Bronchial epithelial cell (primary cell): Measurements from ENCODE around the gene BMPR2. TPM values are rescaled to one million over a fixed set of nuclear protein-coding genes. Genes with fewer than 3 reads are reported as not detected.
"Not testable (repeated sequence)": the region's sequence is repeated elsewhere in the genome, so short reads cannot be mapped to it uniquely, and the experiment has no call there.

Source experiments
- DNase-seq: peaks from one replicate; pipeline ENCODE4 v3.0.0-alpha.2; 2010; ENCODE audit warnings: low read depth
- FAIRE-seq: peaks from 2 replicates; lab custom pipeline; 2011; peaks lifted over from hg19 to GRCh38; lab: Jason Lieb, UNC
- H3K27me3 ChIP-seq: 2 replicates; pipeline ENCODE4 v1.5.1; 2011; ENCODE audit warnings: low read length; ENCODE audit not compliant: control insufficient read depth, insufficient read depth
- H3K36me3 ChIP-seq: 2 replicates; pipeline ENCODE4 v1.5.1; 2011; ENCODE audit warnings: low read length; ENCODE audit not compliant: control insufficient read depth, insufficient read depth
- H3K4me3 ChIP-seq: 2 replicates; pipeline ENCODE4 v1.5.1; 2011; ENCODE audit warnings: mild to moderate bottlenecking, low read depth, low read length, control low read depth
- total RNA-seq: library from RNA; depleted of rRNA; stranded (reverse); fragments of >200 nt; gene quantifications from 2 replicates; pipeline ENCODE4 v1.2.1, GENCODE V29; 2014
- TF ChIP-seq, protein P1 (sequence below): IDR thresholded peaks from 2 replicates; pipeline ENCODE4 v1.5.1; 2011; ENCODE audit warnings: mild to moderate bottlenecking, moderate library complexity, low read length, control low read depth, inconsistent platforms; ENCODE audit not compliant: insufficient read depth, severe bottlenecking

Gene BMPR2
- total RNA-seq, 1 donor from 2014 or later, result 6.3 TPM

DNA sequence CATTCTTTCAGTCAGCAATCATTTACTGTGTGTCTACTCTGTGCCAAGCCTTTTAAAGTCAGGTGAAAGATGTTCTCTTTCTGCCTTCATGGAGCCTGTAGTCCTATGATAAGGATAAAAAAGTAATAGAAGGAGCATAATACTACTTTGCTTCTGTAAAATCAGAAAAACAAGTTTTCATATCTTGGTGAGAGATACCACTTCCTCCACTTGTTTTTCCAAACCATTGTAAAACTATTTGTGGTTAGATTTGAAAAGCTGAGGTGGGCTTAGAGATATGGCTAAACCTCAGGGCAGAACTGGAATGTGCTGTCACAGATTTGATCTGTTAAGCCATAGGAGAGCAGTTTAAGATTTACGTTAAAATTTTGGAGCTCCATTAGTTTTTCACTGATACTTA lies 153.9 kb downstream of the BMPR2 start:
- FAIRE-seq (no peak), DNase-seq (no peak)
- no peaks in the 10 kb centered on the region for H3K27me3 ChIP-seq
- no peak overlapping the region for H3K4me3 ChIP-seq
- H3K36me3 ChIP-seq, result no peaks in the 10 kb centered on the region
- TF ChIP-seq, protein P1, sequence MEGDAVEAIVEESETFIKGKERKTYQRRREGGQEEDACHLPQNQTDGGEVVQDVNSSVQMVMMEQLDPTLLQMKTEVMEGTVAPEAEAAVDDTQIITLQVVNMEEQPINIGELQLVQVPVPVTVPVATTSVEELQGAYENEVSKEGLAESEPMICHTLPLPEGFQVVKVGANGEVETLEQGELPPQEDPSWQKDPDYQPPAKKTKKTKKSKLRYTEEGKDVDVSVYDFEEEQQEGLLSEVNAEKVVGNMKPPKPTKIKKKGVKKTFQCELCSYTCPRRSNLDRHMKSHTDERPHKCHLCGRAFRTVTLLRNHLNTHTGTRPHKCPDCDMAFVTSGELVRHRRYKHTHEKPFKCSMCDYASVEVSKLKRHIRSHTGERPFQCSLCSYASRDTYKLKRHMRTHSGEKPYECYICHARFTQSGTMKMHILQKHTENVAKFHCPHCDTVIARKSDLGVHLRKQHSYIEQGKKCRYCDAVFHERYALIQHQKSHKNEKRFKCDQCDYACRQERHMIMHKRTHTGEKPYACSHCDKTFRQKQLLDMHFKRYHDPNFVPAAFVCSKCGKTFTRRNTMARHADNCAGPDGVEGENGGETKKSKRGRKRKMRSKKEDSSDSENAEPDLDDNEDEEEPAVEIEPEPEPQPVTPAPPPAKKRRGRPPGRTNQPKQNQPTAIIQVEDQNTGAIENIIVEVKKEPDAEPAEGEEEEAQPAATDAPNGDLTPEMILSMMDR, result no peak

DNA sequence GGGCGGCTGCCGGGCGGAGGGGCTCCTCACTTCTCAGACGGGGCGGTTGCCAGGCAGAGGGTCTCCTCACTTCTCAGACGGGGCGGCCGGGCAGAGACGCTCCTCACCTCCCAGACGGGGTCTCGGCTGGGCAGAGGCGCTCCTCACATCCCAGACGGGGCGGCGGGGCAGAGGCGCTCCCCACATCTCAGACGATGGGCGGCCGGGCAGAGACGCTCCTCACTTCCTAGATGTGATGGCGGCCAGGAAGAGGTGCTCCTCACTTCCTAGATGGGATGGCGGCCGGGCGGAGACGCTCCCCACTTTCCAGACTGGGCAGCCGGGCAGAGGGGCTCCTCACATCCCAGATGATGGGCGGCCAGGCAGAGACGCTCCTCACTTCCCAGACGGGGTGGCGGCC lies 159.2 kb downstream of the BMPR2 start:
- not testable (repeated sequence) for H3K27me3 ChIP-seq, H3K4me3 ChIP-seq, H3K36me3 ChIP-seq, FAIRE-seq, DNase-seq

DNA sequence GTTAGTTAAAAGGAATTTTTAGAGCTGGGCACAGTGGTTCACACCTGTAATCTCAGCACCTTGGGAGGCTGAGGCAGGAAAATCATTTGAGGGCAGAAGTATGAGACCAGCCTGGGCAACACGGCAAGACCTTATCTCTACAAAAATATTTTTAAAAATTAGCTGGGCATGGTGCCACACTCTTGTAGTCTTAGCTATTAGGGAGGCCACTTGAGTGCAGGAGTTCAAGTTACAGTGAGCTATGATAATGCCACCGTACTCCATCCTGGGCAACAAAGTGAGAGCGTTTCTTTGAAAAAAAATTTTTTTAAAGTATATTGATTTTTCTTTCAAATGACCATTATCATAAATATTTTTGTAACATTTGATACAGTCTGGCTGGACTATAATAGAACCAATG lies 165.0 kb downstream of the BMPR2 start:
- DNase-seq (no peak), FAIRE-seq (no peak)
- H3K4me3 ChIP-seq, result no peak overlapping the region
- TF ChIP-seq, protein P1, result no peak
- H3K36me3 ChIP-seq, result no peaks in the 10 kb centered on the region
- H3K27me3 ChIP-seq, result no peaks in the 10 kb centered on the region

DNA sequence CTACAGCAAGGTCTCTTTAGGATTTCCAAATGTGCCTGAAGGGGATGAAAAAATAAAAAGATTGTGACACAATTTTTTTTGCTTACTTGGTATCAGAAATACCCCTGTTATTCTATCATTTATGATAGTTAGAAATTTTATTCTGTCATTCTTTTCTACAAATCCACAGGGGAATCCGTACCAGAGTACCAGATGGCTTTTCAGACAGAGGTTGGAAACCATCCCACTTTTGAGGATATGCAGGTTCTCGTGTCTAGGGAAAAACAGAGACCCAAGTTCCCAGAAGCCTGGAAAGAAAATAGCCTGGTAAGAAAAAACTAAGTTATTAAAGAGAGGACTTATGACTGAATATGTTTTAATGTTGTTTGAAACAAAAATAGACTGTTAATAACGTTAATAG lies 166.0 kb downstream of the BMPR2 start:
- no peak for DNase-seq
- FAIRE-seq, result no peak
- TF ChIP-seq, protein P1, result no peak
- no peak overlapping the region for H3K4me3 ChIP-seq
- no peaks in the 10 kb centered on the region for H3K27me3 ChIP-seq
- no peaks in the 10 kb centered on the region for H3K36me3 ChIP-seq

DNA sequence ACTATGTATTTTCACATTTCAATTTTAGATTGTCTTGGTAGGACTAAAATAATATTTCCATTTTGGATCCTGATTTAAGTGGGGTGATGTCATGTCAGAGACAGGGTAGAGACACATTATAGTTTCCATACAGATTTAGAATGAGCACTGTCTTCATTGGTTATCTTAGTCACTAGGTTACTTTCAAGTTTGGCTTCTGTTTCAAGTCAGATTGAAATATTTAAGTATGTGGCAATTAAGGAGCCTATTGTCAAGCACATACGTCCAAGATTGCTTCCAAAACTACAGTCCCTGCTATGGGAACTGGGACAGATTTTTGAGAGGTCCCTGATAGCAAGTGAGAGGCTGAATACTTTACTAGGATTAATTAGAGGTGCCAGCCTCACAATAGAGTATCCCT lies 169.4 kb downstream of the BMPR2 start:
- H3K4me3 ChIP-seq, result no peak overlapping the region
- TF ChIP-seq, protein P1, result no peak
- no peak for FAIRE-seq

DNA sequence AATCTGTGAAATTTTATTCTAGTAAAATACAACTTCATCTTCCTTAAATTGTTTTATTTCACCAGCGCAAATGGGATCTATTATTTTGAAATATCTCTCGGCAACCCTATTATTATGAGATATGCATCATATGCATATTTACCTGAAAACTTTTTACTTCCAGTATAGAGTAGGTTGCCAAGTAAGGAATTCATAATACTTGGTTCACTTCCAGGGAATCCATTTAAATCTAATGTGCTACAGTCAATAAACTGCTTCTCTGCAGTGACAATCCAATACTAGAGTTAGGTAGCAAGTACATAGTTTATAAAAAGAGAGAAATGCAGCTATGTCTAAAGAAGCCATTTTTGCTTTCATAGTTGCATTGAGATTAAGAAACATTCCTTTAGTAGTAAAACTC lies 169.8 kb downstream of the BMPR2 start:
- Histone ChIP-seq H3K27me3 (no peaks in the 10 kb centered on the region), H3K4me3 (no peak overlapping the region), H3K36me3 (no peaks in the 10 kb centered on the region)
- FAIRE-seq, result no peak
- DNase-seq, result no peak
- TF ChIP-seq, protein P1, result no peak

More for the DNA sequence above, 169.4 kb downstream of the BMPR2 start:
- DNase-seq, result no peak
- H3K27me3 ChIP-seq, result no peaks in the 10 kb centered on the region
- no peaks in the 10 kb centered on the region for H3K36me3 ChIP-seq

DNA sequence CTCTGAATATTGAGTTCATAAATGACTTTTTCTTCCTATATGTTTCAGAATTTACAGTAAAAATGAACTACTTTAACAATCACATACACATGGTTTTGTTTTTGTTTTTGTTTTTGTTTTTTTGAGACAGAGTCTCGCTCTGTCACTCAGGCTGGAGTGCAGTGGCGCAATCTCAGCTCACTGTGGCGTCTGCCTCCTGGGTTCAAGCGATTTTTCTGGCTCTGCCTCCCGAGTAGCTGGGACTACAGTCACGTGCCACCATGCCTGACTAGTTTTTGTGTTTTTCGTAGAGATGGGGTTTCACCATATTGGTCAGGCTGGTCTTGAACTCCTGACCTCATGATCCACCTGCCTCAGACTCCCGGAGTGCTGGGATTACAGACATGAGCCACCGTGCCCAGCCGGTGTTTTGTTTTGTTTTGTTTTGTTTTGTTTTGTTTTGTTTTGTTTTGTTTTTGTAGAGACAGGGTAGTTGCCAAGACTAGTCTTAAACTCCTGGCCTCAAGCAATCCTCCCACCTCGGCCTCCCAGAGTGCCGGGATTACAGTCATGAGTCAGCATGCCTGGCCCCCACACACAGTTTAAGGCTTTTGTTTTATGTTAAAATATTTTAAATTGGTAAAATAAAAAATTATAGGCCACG lies 170.5 kb downstream of the BMPR2 start:
- FAIRE-seq, H3K36me3 ChIP-seq, H3K4me3 ChIP-seq, H3K27me3 ChIP-seq, DNase-seq: not testable (repeated sequence)
